Sigmoid colon (tissue), 7 donors: ENCODE measurements around the gene MYBPHL. TPM values are rescaled to one million over a fixed set of nuclear protein-coding genes. Genes with fewer than 3 reads are reported as not detected.

Source experiments
- DNase-seq: peaks from one replicate; pipeline ENCODE4 v3.0.0-alpha.2; 2019
- H3K27ac ChIP-seq, 4 donors: fragments of 200-600 bp; sonication (generic); one replicate each; pipeline ENCODE4 v1.5.1; 2016 to 2019; ENCODE audit warnings: mild to moderate bottlenecking in 1 of 4
- H3K27me3 ChIP-seq, 3 donors: fragments of 200-600 bp; sonication (generic); one replicate each; pipeline ENCODE4 v1.5.1; 2019; ENCODE audit warnings: mild to moderate bottlenecking in 1 of 3
- H3K36me3 ChIP-seq, 4 donors: fragments of 200-600 bp; sonication (generic); one replicate each; pipeline ENCODE4 v1.5.1; 2016 to 2019
- H3K4me1 ChIP-seq, 4 donors: fragments of 200-600 bp; sonication (generic); one replicate each; pipeline ENCODE4 v1.5.1; 2017 to 2019
- H3K4me3 ChIP-seq, 4 donors: fragments of 200-600 bp; sonication (generic); one replicate each; pipeline ENCODE4 v1.5.1; 2017 to 2019; ENCODE audit warnings: mild to moderate bottlenecking in 2 of 4, moderate library complexity in 1 of 4
- H3K9me3 ChIP-seq, 4 donors: fragments of 200-600 bp in 3 of 4; sonication (generic) in 3 of 4; one replicate each; pipeline versions ENCODE4 v1.5.1 to v1.6.1; 2013 to 2019
- CTCF ChIP-seq, 4 experiments: fragments of 450-650 bp in 3 of 4; fragments of 200-600 bp in 1 of 4; IDR thresholded peaks; one replicate each; pipeline ENCODE4 v1.5.1; 2016 to 2019; ENCODE audit warnings: antibody characterized with exemption in 4 of 4, mild to moderate bottlenecking in 3 of 4, moderate library complexity in 2 of 4
- EP300 ChIP-seq, 4 donors: sonication (generic); formaldehyde crosslinking; IDR thresholded peaks; one replicate each; pipeline ENCODE4 v1.6.1; 2017; ENCODE audit warnings: antibody characterized with exemption in 4 of 4
- POLR2A ChIP-seq, 2 donors: fragments of 450-650 bp; IDR thresholded peaks; one replicate each; pipeline ENCODE4 v1.6.1; 2016; ENCODE audit warnings: antibody characterized with exemption in 2 of 2, mild to moderate bottlenecking in 2 of 2, moderate library complexity in 2 of 2
- POLR2AphosphoS5 ChIP-seq, 4 donors: sonication (generic); formaldehyde crosslinking; IDR thresholded peaks; one replicate each; pipeline ENCODE4 v1.6.1; 2017; ENCODE audit warnings: antibody characterized with exemption in 4 of 4
- WGBS, 2 donors: extraction: QIAGEN DNeasy Blood & Tissue Kit; methylation state at CpG; one replicate each; pipeline ENCODE4 v1.1.7; 2013; 5-methylcytosine and 5-hydroxymethylcytosine counted together
- intact Hi-C: fragments of 100-400 bp; cut with DNase I; formaldehyde crosslinking; loops from one replicate; pipeline ENCODE4 v1.15.1; 2023
- polyA plus RNA-seq, 3 donors: library from polyadenylated mRNA; stranded (reverse); fragments of 200-250 nt; gene quantifications; one replicate each; pipeline ENCODE4 v1.2.3, GENCODE V29; 2013
- total RNA-seq, 4 donors: library from RNA; depleted of rRNA; stranded (reverse); fragments of >200 nt; gene quantifications; one replicate each; pipeline ENCODE4 v1.1.0, GENCODE V29; 2016
- donor health status: healthy with polysubstance abuse.
- donor health status: Bipolar disorder and iron deficiency.
- donor health status: healthy.

MYBPHL gene
- total and polyA plus RNA-seq, 7 donors, result not detected

- H3K4me1 ChIP-seq, result peaks cover 0 to 21% (median 17%) of the 10 kb centered on the region in 4 donors
- no peaks in the 10 kb centered on the region for H3K27me3 ChIP-seq
- no peak overlapping the region for H3K4me3 ChIP-seq
- no peak for TF ChIP-seq EP300 (IDR thresholded peaks at IDR 0.05)
- no peak for TF ChIP-seq POLR2AphosphoS5 (IDR thresholded peaks at IDR 0.05)
- TF ChIP-seq CTCF (IDR thresholded peaks at IDR 0.05), result no peak
- TF ChIP-seq POLR2A (IDR thresholded peaks at IDR 0.05), result no peak
- WGBS, 2 donors, result 68 to 69% methylated on average over 11 of the region's 11 CpGs
- DNase-seq, result no peak
- intact Hi-C loops, result no loop called here
- peak overlapping the region; percentile 39 to 67 (median 56) for H3K27ac ChIP-seq
- no peaks in the 10 kb centered on the region for H3K36me3 ChIP-seq
- H3K9me3 ChIP-seq, result no peaks in the 10 kb centered on the region
Observed at GRCh38 chr1:109298666-109299557, 7.9 kb downstream of the MYBPHL start.

- H3K36me3 ChIP-seq, result no peaks in the 10 kb centered on the region
- TF ChIP-seq CTCF (IDR thresholded peaks at IDR 0.05), result no peak
- no peak for TF ChIP-seq POLR2AphosphoS5 (IDR thresholded peaks at IDR 0.05)
- TF ChIP-seq POLR2A (IDR thresholded peaks at IDR 0.05), result no peak
- TF ChIP-seq EP300 (IDR thresholded peaks at IDR 0.05), result no peak
- DNase-seq, result no peak
- intact Hi-C loops, result no loop called here
- no peak overlapping the region for H3K27ac ChIP-seq
- H3K9me3 ChIP-seq, result no peaks in the 10 kb centered on the region
- 91 to 94% methylated on average over 16 of the region's 16 CpGs for WGBS, 2 donors
- peaks cover 0 to 21% (median 17%) of the 10 kb centered on the region in 4 donors for H3K4me1 ChIP-seq
- H3K4me3 ChIP-seq, result no peak overlapping the region
- H3K27me3 ChIP-seq, result no peaks in the 10 kb centered on the region
Observed at GRCh38 chr1:109296782-109297181, 10.0 kb downstream of the MYBPHL start.

- H3K27ac ChIP-seq, result no peak overlapping the region
- no peaks in the 10 kb centered on the region for H3K36me3 ChIP-seq
- DNase-seq, result no peak
- intact Hi-C loops, result no loop called here
- 83 to 86% methylated on average over 12 of the region's 12 CpGs for WGBS, 2 donors
- no peak for TF ChIP-seq POLR2AphosphoS5 (IDR thresholded peaks at IDR 0.05)
- no peak for TF ChIP-seq CTCF (IDR thresholded peaks at IDR 0.05)
- no peak for TF ChIP-seq EP300 (IDR thresholded peaks at IDR 0.05)
- no peak for TF ChIP-seq POLR2A (IDR thresholded peaks at IDR 0.05)
- H3K27me3 ChIP-seq, result no peaks in the 10 kb centered on the region
- peaks cover 0 to 21% (median 17%) of the 10 kb centered on the region in 4 donors for H3K4me1 ChIP-seq
- H3K9me3 ChIP-seq, result no peaks in the 10 kb centered on the region
- H3K4me3 ChIP-seq, result no peak overlapping the region
Observed at GRCh38 chr1:109295712-109296415, 10.9 kb downstream of the MYBPHL start.

- no peaks in the 10 kb centered on the region for H3K36me3 ChIP-seq
- intact Hi-C loops, result no loop called here
- no peak overlapping the region for H3K4me3 ChIP-seq
- no peak for DNase-seq
- H3K27me3 ChIP-seq, result no peaks in the 10 kb centered on the region
- 46 to 66% methylated on average over 4 of the region's 4 CpGs for WGBS, 2 donors
- H3K27ac ChIP-seq, result no peak overlapping the region
- TF ChIP-seq POLR2AphosphoS5 (IDR thresholded peaks at IDR 0.05) (no peak), EP300 (IDR thresholded peaks at IDR 0.05) (no peak), POLR2A (IDR thresholded peaks at IDR 0.05) (no peak), CTCF (IDR thresholded peaks at IDR 0.05) (no peak)
- peaks cover 0 to 15% (median 12%) of the 10 kb centered on the region in 4 donors for H3K4me1 ChIP-seq
- H3K9me3 ChIP-seq, result no peaks in the 10 kb centered on the region
Observed at GRCh38 chr1:109294481-109294880, 12.3 kb downstream of the MYBPHL start.
